Trophoblast cell (in vitro differentiated cells and primary cell): ENCODE data around the gene EMC6.
A peak's percentile ranks its signal among the peaks of the same experiment; 100 is the strongest.

Experiments used
- DNase-seq, 2 donors: peaks; one replicate each; pipeline ENCODE4 v3.0.0-alpha.2; 2016
- H2AFZ ChIP-seq: 2 replicates; pipeline ENCODE4 v1.6.1; 2013; ENCODE audit warnings: low read length, moderate library complexity, mild to moderate bottlenecking; ENCODE audit not compliant: insufficient read depth, poor library complexity
- H2AK5ac ChIP-seq: 2 replicates; pipeline ENCODE4 v1.6.1; 2013; ENCODE audit warnings: mild to moderate bottlenecking, low read length
- H2BK120ac ChIP-seq: 2 replicates; pipeline ENCODE4 v1.6.1; 2013; ENCODE audit warnings: low read length, mild to moderate bottlenecking, moderate library complexity; ENCODE audit not compliant: insufficient read depth, poor library complexity
- H2BK12ac ChIP-seq: 2 replicates; pipeline ENCODE4 v1.6.1; 2013; ENCODE audit warnings: mild to moderate bottlenecking, low read length, moderate library complexity
- H2BK5ac ChIP-seq: 2 replicates; pipeline ENCODE4 v1.6.1; 2013; ENCODE audit warnings: low read length, low read depth, moderate library complexity, mild to moderate bottlenecking; ENCODE audit not compliant: poor library complexity
- H3K14ac ChIP-seq: 2 replicates; pipeline ENCODE4 v1.6.1; 2013; ENCODE audit warnings: mild to moderate bottlenecking, low read length
- H3K18ac ChIP-seq: 2 replicates; pipeline ENCODE4 v1.6.1; 2013; ENCODE audit warnings: mild to moderate bottlenecking, low read length
- H3K23ac ChIP-seq: 2 replicates; pipeline ENCODE4 v1.6.1; 2013; ENCODE audit warnings: low read length
- H3K27ac ChIP-seq: 2 replicates; pipeline ENCODE4 v1.5.1; 2013; ENCODE audit warnings: low read depth, mild to moderate bottlenecking, inconsistent platforms, low read length, moderate library complexity
- H3K27me3 ChIP-seq: 2 replicates; pipeline ENCODE4 v1.6.1; 2013; ENCODE audit warnings: inconsistent platforms, mild to moderate bottlenecking, low read length, moderate library complexity; ENCODE audit not compliant: insufficient read depth
- H3K36me3 ChIP-seq, 2 experiments: 1 replicate in 1 of 2; 2 replicates in 1 of 2; pipeline ENCODE4 v1.6.1; 2013; ENCODE audit warnings: low read length in 2 of 2, mild to moderate bottlenecking in 2 of 2, moderate library complexity in 1 of 2; ENCODE audit not compliant: insufficient read depth in 2 of 2, control insufficient read depth in 1 of 2
- H3K4ac ChIP-seq: 2 replicates; pipeline ENCODE4 v1.6.1; 2013; ENCODE audit warnings: low read depth, mild to moderate bottlenecking, low read length, moderate library complexity
- H3K4me1 ChIP-seq, 2 experiments: 1 replicate in 1 of 2; 2 replicates in 1 of 2; pipeline ENCODE4 v1.6.1; 2013; ENCODE audit warnings: low read length in 2 of 2, mild to moderate bottlenecking in 2 of 2, moderate library complexity in 1 of 2; ENCODE audit not compliant: insufficient read depth in 2 of 2, control insufficient read depth in 1 of 2
- H3K4me2 ChIP-seq: 2 replicates; pipeline ENCODE4 v1.6.1; 2013; ENCODE audit warnings: inconsistent platforms, mild to moderate bottlenecking, low read length, moderate library complexity
- H3K4me3 ChIP-seq: 2 replicates; pipeline ENCODE4 v1.5.1; 2013; ENCODE audit warnings: mild to moderate bottlenecking, low read depth, low read length, inconsistent platforms
- H3K79me1 ChIP-seq: one replicate; pipeline ENCODE4 v1.6.1; 2013; ENCODE audit warnings: low read length
- H3K79me2 ChIP-seq: 2 replicates; pipeline ENCODE4 v1.6.1; 2013; ENCODE audit warnings: low read length, mild to moderate bottlenecking; ENCODE audit not compliant: control insufficient read depth, insufficient read depth, poor library complexity
- H3K9ac ChIP-seq: 2 replicates; pipeline ENCODE4 v1.6.1; 2013; ENCODE audit warnings: mild to moderate bottlenecking, low read length
- H3K9me3 ChIP-seq: 2 replicates; pipeline ENCODE4 v1.6.1; 2013; ENCODE audit warnings: low read depth, mild to moderate bottlenecking, control low read depth, inconsistent platforms, low read length; ENCODE audit not compliant: insufficient read depth
- H4K12ac ChIP-seq: 2 replicates; pipeline ENCODE4 v1.6.1; 2013; ENCODE audit warnings: low read depth, mild to moderate bottlenecking, low read length, moderate library complexity
- H4K8ac ChIP-seq: 2 replicates; pipeline ENCODE4 v1.6.1; 2013; ENCODE audit warnings: low read depth, mild to moderate bottlenecking, low read length, moderate library complexity
- H4K91ac ChIP-seq: one replicate; pipeline ENCODE4 v1.6.1; 2013; ENCODE audit warnings: low read depth, mild to moderate bottlenecking, low read length, moderate library complexity
- WGBS: extraction: QIAGEN DNeasy Blood & Tissue Kit; methylation state at CpG from one replicate; pipeline ENCODE4 v1.1.7; 2013; ENCODE audit warnings: missing lambda C conversion rate; ENCODE audit not compliant: insufficient read length, insufficient coverage; ENCODE audit errors: extremely low coverage; 5-methylcytosine and 5-hydroxymethylcytosine counted together

The EMC6 gene

DNA sequence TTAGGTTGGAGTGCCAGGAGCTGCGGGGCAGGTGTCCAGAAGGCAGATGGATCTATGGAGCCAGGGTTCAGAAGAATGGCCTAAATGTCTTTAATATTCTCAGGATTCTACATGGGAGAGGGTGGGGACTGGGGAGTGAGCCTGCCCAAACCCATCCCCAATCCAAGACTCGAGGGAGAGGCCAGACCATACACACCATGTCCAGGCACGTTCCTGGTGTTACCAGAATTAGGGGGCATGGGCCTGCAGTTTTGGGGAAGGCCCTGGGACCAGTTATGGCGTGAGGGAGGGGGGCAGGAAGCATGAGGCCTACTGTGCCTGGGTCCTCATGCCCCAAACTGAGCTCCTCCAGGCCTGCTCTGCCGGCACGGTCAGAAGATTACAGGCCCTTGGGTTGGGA, 2.1 kb upstream of the EMC6 start:
- Histone ChIP-seq H3K27ac (no peak overlapping the region), H3K9ac (peak overlapping the region; percentile 49), H3K4ac (peak overlapping the region; percentile 77), H2BK5ac (peak overlapping the region; percentile 1), H3K4me2 (peak overlapping the region; percentile 17), H3K23ac (no peak overlapping the region), H2AFZ (peak overlapping the region; percentile 19), H3K27me3 (no peaks in the 10 kb centered on the region), H2BK120ac (no peak overlapping the region), H3K4me3 (no peak overlapping the region), H4K91ac (no peak overlapping the region), H3K18ac (peak overlapping the region; percentile 89), H2AK5ac (no peak overlapping the region), H3K9me3 (no peaks in the 10 kb centered on the region), H3K14ac (peak overlapping the region; percentile 40), H3K4me1 (peaks cover 7 to 15% of the 10 kb centered on the region in 2 experiments), H3K79me1 (peaks cover 15% of the 10 kb centered on the region), H2BK12ac (no peak overlapping the region), H3K79me2 (peaks cover 23% of the 10 kb centered on the region), H3K36me3 (peaks cover 38 to 40% of the 10 kb centered on the region in 2 experiments), H4K8ac (no peak overlapping the region), H4K12ac (no peak overlapping the region)
- WGBS: no CpG with 5 or more reads among the region's 6 CpGs
- DNase-seq: no peak

- Histone ChIP-seq H4K91ac (peak overlapping the region; percentile 100), H3K23ac (no peak overlapping the region), H3K18ac (peak overlapping the region; percentile 100), H3K79me1 (peaks cover 15% of the 10 kb centered on the region), H3K79me2 (peaks cover 23% of the 10 kb centered on the region), H3K36me3 (peaks cover 32 to 33% of the 10 kb centered on the region in 2 experiments), H3K4me1 (peaks cover 7 to 15% of the 10 kb centered on the region in 2 experiments), H3K27me3 (no peaks in the 10 kb centered on the region), H3K9me3 (no peaks in the 10 kb centered on the region), H2AK5ac (peak overlapping the region; percentile 99), H3K4me3 (peak overlapping the region; percentile 96), H3K4me2 (peak overlapping the region; percentile 78), H4K12ac (peak overlapping the region; percentile 97), H3K4ac (peak overlapping the region; percentile 98), H3K14ac (peak overlapping the region; percentile 100), H2BK12ac (peak overlapping the region; percentile 63), H2BK120ac (peak overlapping the region; percentile 100), H3K27ac (peak overlapping the region; percentile 100), H2BK5ac (peak overlapping the region; percentile 100), H3K9ac (peak overlapping the region; percentile 92), H2AFZ (peak overlapping the region; percentile 95), H4K8ac (peak overlapping the region; percentile 99)
- WGBS: no CpG with 5 or more reads among the region's 39 CpGs
- DNase-seq: peak; percentile 90 to 94
Measured at GRCh38 chr17:3667366-3668278, 990 bp upstream of the EMC6 start.

DNA sequence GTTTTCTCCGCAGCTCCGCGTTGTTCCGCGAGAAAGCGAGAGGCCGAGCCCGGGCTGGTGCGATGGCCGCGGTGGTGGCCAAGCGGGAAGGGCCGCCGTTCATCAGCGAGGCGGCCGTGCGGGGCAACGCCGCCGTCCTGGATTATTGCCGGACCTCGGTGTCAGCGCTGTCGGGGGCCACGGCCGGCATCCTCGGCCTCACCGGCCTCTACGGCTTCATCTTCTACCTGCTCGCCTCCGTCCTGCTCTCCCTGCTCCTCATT, 404 bp downstream of the EMC6 start:
- no peaks in the 10 kb centered on the region for H3K27me3 ChIP-seq
- H3K14ac ChIP-seq: peak overlapping the region; percentile 78
- DNase-seq: no peak
- H3K36me3 ChIP-seq: peaks cover 21 to 22% of the 10 kb centered on the region in 2 experiments
- H3K4me1 ChIP-seq: peaks cover 7 to 15% of the 10 kb centered on the region in 2 experiments
- peak overlapping the region; percentile 69 for H4K91ac ChIP-seq
- H3K9me3 ChIP-seq: no peaks in the 10 kb centered on the region
- H2BK5ac ChIP-seq: peak overlapping the region; percentile 38
- H3K4me3 ChIP-seq: peak overlapping the region; percentile 97
- H4K8ac ChIP-seq: peak overlapping the region; percentile 96
- peaks cover 15% of the 10 kb centered on the region for H3K79me1 ChIP-seq
- peak overlapping the region; percentile 92 for H3K4ac ChIP-seq
- no peak overlapping the region for H3K23ac ChIP-seq
- peak overlapping the region; percentile 91 for H3K9ac ChIP-seq
- no peak overlapping the region for H3K27ac ChIP-seq
- H2BK120ac ChIP-seq: peak overlapping the region; percentile 23
- peak overlapping the region; percentile 50 for H2AK5ac ChIP-seq
- H3K79me2 ChIP-seq: peaks cover 23% of the 10 kb centered on the region
- no peak overlapping the region for H2BK12ac ChIP-seq
- peak overlapping the region; percentile 76 for H3K18ac ChIP-seq
- peak overlapping the region; percentile 85 for H2AFZ ChIP-seq
- WGBS: no CpG with 5 or more reads among the region's 32 CpGs
- H4K12ac ChIP-seq: peak overlapping the region; percentile 91
- peak overlapping the region; percentile 76 for H3K4me2 ChIP-seq

- peaks cover 15 to 17% of the 10 kb centered on the region in 2 experiments for H3K36me3 ChIP-seq
- no peak overlapping the region for H3K27ac ChIP-seq
- H2BK12ac ChIP-seq: no peak overlapping the region
- no peak overlapping the region for H2BK5ac ChIP-seq
- H4K12ac ChIP-seq: no peak overlapping the region
- H3K4me3 ChIP-seq: no peak overlapping the region
- H3K9me3 ChIP-seq: no peaks in the 10 kb centered on the region
- H2BK120ac ChIP-seq: no peak overlapping the region
- no peak overlapping the region for H3K23ac ChIP-seq
- no peak overlapping the region for H2AFZ ChIP-seq
- H3K4me1 ChIP-seq: peaks cover 11 to 18% of the 10 kb centered on the region in 2 experiments
- H4K91ac ChIP-seq: no peak overlapping the region
- H4K8ac ChIP-seq: no peak overlapping the region
- no peak overlapping the region for H2AK5ac ChIP-seq
- H3K4ac ChIP-seq: peak overlapping the region; percentile 92
- H3K79me2 ChIP-seq: peaks cover 23% of the 10 kb centered on the region
- no peak overlapping the region for H3K18ac ChIP-seq
- H3K14ac ChIP-seq: no peak overlapping the region
- no CpG with 5 or more reads among the region's 12 CpGs for WGBS
- no peak for DNase-seq
- peak overlapping the region; percentile 76 for H3K4me2 ChIP-seq
- H3K79me1 ChIP-seq: peaks cover 15% of the 10 kb centered on the region
- H3K9ac ChIP-seq: no peak overlapping the region
- H3K27me3 ChIP-seq: no peaks in the 10 kb centered on the region
Measured at GRCh38 chr17:3669548-3669947, 936 bp downstream of the EMC6 start.
